Measurements from ENCODE around the gene MACROD2.

GRCh38 chr20:15673206-15673605 lies 1677.9 kb downstream of the MACROD2 start:
- TF ChIP-seq SIN3A (IDR thresholded peaks at IDR 0.05; ENCODE audit: borderline replicate concordance, insufficient read depth, low read length) (no peak), REST (IDR thresholded peaks at IDR 0.05; ENCODE audit: insufficient read depth in 1 of 2, low read depth in 2 of 2, low read length in 2 of 2) (no peak), POLR2AphosphoS5 (IDR thresholded peaks at IDR 0.05; ENCODE audit: low read depth, low read length) (no peak), TAF1 (IDR thresholded peaks at IDR 0.05; ENCODE audit: borderline replicate concordance, insufficient read depth, low read length) (no peak)
